Measurements from ENCODE around the gene LPAR3. TPM values are rescaled to one million over a fixed set of nuclear protein-coding genes. Genes with fewer than 3 reads are reported as not detected.

The LPAR3 gene
- total RNA-seq, 2 experiments from 2014 or later, result 0.74 to 0.94 TPM

DNA sequence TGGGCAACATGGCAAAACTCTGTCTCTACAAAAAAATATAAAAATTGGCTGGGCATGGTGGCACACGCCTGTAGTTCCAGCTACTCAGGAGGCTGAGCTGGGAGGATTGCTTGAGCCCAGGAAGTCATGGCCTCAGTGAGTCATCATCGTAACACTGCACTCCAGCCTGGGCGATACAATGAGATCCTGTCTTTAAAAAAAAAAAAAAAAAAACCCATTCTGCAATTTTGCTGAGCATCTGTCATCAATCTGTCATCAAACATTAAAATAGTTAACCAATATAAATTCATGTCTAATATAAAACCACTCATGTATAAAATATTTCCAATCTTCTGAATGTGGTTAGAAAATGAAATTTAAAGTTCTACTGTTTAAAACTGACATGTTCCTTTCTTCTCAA is 56.9 kb downstream of the LPAR3 start:
- Mint-ChIP-seq H3K27me3 (ENCODE audit: low read depth) (no peaks in the 10 kb centered on the region), H3K9me3 (ENCODE audit: insufficient read depth) (no peaks in the 10 kb centered on the region), H3K4me3 (no peak overlapping the region), H3K4me1 (ENCODE audit: low read depth) (peaks cover 1% of the 10 kb centered on the region), H3K27ac (no peak overlapping the region), H3K36me3 (ENCODE audit: low read depth) (no peaks in the 10 kb centered on the region)
- DNase-seq (no peak), ATAC-seq (no peak)
- ChIA-PET CTCF (no interaction called here), POLR2A (no interaction called here)

- CTCF ChIA-PET, result no interaction called here
- Mint-ChIP-seq H3K36me3 (ENCODE audit: low read depth) (no peaks in the 10 kb centered on the region), H3K27me3 (ENCODE audit: low read depth) (peaks cover 5% of the 10 kb centered on the region), H3K27ac (no peak overlapping the region), H3K4me1 (ENCODE audit: low read depth) (peaks cover under 1% of the 10 kb centered on the region), H3K4me3 (no peak overlapping the region), H3K9me3 (ENCODE audit: insufficient read depth) (no peaks in the 10 kb centered on the region)
- ATAC-seq, result no peak
- no peak for DNase-seq
- POLR2A ChIA-PET, result no interaction called here
Observed at GRCh38 chr1:84835169-84835568, 57.8 kb downstream of the LPAR3 start.

- DNase-seq (no peak), ATAC-seq (no peak)
- CTCF ChIA-PET, result interaction anchor here (1.0 kb wide), 1 partner anchor 12 kb away, joined by 3 read pairs; no protein-coding TSS in a partner anchor
- POLR2A ChIA-PET, result no interaction called here
- Mint-ChIP-seq H3K4me1 (ENCODE audit: low read depth) (no peaks in the 10 kb centered on the region), H3K27ac (no peak overlapping the region), H3K36me3 (ENCODE audit: low read depth) (peaks cover under 1% of the 10 kb centered on the region), H3K27me3 (ENCODE audit: low read depth) (peaks cover 7% of the 10 kb centered on the region), H3K4me3 (no peak overlapping the region), H3K9me3 (ENCODE audit: insufficient read depth) (no peaks in the 10 kb centered on the region)
Observed at GRCh38 chr1:84834419-84835064, 58.5 kb downstream of the LPAR3 start.

DNA sequence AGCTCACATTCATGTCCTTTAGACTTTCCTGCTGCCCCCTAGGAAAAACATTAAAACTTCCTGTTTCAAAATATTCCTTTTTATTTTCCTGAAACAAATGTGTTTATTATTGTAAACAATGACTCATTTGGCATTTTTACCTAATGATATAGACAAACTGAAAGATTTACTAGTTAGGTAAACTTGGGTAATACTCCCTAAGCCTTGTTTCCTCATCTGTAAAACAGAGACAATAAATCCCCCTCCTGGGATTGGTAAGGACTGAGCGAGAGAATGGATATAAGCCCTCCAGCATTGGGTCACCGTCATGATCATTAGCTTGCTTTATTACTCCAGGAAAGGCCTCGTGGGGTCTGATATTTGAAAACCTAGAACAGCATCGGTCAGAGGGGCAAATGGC is 59.8 kb downstream of the LPAR3 start:
- Mint-ChIP-seq H3K27ac (no peak overlapping the region), H3K9me3 (ENCODE audit: insufficient read depth) (no peaks in the 10 kb centered on the region), H3K27me3 (ENCODE audit: low read depth) (peaks cover 9% of the 10 kb centered on the region), H3K36me3 (ENCODE audit: low read depth) (peaks cover 2% of the 10 kb centered on the region), H3K4me1 (ENCODE audit: low read depth) (no peaks in the 10 kb centered on the region), H3K4me3 (no peak overlapping the region)
- DNase-seq (no peak), ATAC-seq (no peak)
- POLR2A ChIA-PET, result no interaction called here
- CTCF ChIA-PET, result interaction anchor here (1.0 to 1.7 kb wide), 2 partner anchors 13 to 23 kb away, joined by 3 to 4 read pairs; no protein-coding TSS in a partner anchor

DNA sequence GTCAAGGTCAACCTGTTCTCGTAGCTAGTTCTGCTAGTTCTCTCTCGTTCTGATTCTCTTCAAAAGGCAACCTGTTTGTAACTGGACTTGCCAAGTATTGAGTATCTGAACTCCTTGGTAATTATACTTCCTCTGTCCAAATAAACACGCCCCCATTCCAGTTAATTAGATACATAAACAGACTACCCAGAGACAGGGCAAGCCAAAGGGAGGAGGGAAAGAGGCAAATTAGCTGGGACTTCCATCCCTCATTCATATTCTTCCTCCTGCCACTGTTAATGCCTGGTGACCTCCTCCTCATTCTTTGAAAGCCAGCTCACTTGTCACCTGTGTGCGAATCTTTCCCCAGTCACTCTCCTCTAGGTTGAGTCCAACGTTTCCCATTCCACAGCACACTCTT is 62.9 kb downstream of the LPAR3 start:
- POLR2A ChIA-PET, result no interaction called here
- H3K36me3 Mint-ChIP-seq (ENCODE audit: low read depth), result peaks cover 2% of the 10 kb centered on the region
- no peaks in the 10 kb centered on the region for H3K9me3 Mint-ChIP-seq (ENCODE audit: insufficient read depth)
- CTCF ChIA-PET, result no interaction called here
- DNase-seq (no peak), ATAC-seq (no peak)
- peaks cover 11% of the 10 kb centered on the region for H3K27me3 Mint-ChIP-seq (ENCODE audit: low read depth)
- no peaks in the 10 kb centered on the region for H3K4me1 Mint-ChIP-seq (ENCODE audit: low read depth)
- no peak overlapping the region for H3K27ac Mint-ChIP-seq
- no peak overlapping the region for H3K4me3 Mint-ChIP-seq

- H3K4me3 Mint-ChIP-seq, result no peak overlapping the region
- H3K27ac Mint-ChIP-seq, result no peak overlapping the region
- CTCF ChIA-PET, result no interaction called here
- H3K4me1 Mint-ChIP-seq (ENCODE audit: low read depth), result no peaks in the 10 kb centered on the region
- H3K27me3 Mint-ChIP-seq (ENCODE audit: low read depth), result peaks cover 11% of the 10 kb centered on the region
- no peak for DNase-seq
- H3K36me3 Mint-ChIP-seq (ENCODE audit: low read depth), result peaks cover 2% of the 10 kb centered on the region
- no peaks in the 10 kb centered on the region for H3K9me3 Mint-ChIP-seq (ENCODE audit: insufficient read depth)
- ATAC-seq, result no peak
- POLR2A ChIA-PET, result no interaction called here
Observed at GRCh38 chr1:84827976-84828375, 65.0 kb downstream of the LPAR3 start.

DNA sequence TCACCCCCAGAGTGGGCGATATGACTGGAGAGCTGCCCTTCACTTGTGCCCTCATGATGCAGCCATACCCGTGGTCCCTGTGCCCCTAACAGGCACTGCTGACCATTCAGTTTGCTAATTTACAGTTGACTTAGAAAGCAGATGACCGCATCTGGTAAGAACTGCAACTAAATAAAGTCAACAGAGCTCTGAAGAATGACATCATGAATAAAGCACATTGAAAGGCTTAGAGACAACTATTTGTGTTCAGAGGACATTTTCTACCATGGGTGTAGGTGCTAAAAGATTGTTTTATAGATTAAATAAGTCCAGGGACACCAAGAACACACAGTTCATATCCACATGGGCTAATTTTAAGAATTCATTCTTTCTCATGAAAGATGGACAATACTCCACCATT is 65.5 kb downstream of the LPAR3 start:
- Mint-ChIP-seq H3K9me3 (ENCODE audit: insufficient read depth) (no peaks in the 10 kb centered on the region), H3K4me1 (ENCODE audit: low read depth) (no peaks in the 10 kb centered on the region), H3K36me3 (ENCODE audit: low read depth) (peaks cover 2% of the 10 kb centered on the region), H3K4me3 (no peak overlapping the region), H3K27ac (no peak overlapping the region), H3K27me3 (ENCODE audit: low read depth) (peaks cover 11% of the 10 kb centered on the region)
- DNase-seq (no peak), ATAC-seq (no peak)
- ChIA-PET POLR2A (no interaction called here), CTCF (no interaction called here)

DNA sequence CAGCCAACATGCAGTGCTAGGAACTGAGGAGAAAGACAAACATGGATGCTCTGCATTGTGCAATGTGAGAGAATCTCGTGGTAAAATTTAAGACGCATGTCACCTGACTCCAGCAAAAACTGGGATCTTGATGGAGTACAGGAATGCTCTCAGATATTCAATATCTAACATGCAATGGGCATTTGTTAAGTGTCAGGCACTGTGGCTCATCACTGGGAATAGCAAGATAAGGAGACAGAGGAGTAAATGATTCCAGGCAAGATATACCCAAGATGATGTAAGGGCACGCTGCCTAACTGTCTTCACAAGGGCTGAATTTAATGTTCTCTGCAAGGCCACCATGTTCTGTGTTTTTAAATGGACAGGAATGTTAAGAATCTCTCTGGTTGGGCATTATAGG is 67.8 kb downstream of the LPAR3 start:
- CTCF ChIA-PET, result interaction anchor here (1.0 kb wide), 1 partner anchor 42 kb away, joined by 3 read pairs; no protein-coding TSS in a partner anchor
- no peak for DNase-seq

GRCh38 chr1:84823991-84824390 is 69.0 kb downstream of the LPAR3 start:
- H3K4me3 Mint-ChIP-seq, result no peak overlapping the region
- no peak overlapping the region for H3K27ac Mint-ChIP-seq
- peaks cover 4% of the 10 kb centered on the region for H3K27me3 Mint-ChIP-seq (ENCODE audit: low read depth)
- ChIA-PET POLR2A (no interaction called here), CTCF (interaction anchor here (1.0 kb wide), 1 partner anchor 41 kb away, joined by 3 read pairs; no protein-coding TSS in a partner anchor)
- DNase-seq (no peak), ATAC-seq (no peak)
- no peaks in the 10 kb centered on the region for H3K36me3 Mint-ChIP-seq (ENCODE audit: low read depth)
- no peaks in the 10 kb centered on the region for H3K4me1 Mint-ChIP-seq (ENCODE audit: low read depth)
- H3K9me3 Mint-ChIP-seq (ENCODE audit: insufficient read depth), result no peaks in the 10 kb centered on the region

More for the DNA sequence above, 67.8 kb downstream of the LPAR3 start:
- H3K27me3 Mint-ChIP-seq (ENCODE audit: low read depth), result peaks cover 9% of the 10 kb centered on the region
- H3K27ac Mint-ChIP-seq, result no peak overlapping the region
- H3K4me1 Mint-ChIP-seq (ENCODE audit: low read depth), result no peaks in the 10 kb centered on the region
- H3K4me3 Mint-ChIP-seq, result no peak overlapping the region
- peaks cover 2% of the 10 kb centered on the region for H3K36me3 Mint-ChIP-seq (ENCODE audit: low read depth)
- POLR2A ChIA-PET, result no interaction called here
- H3K9me3 Mint-ChIP-seq (ENCODE audit: insufficient read depth), result no peaks in the 10 kb centered on the region
- no peak for ATAC-seq

GRCh38 chr1:84823511-84823910 is 69.5 kb downstream of the LPAR3 start:
- CTCF ChIA-PET, result no interaction called here
- ATAC-seq, result no peak
- Mint-ChIP-seq H3K4me1 (ENCODE audit: low read depth) (peaks cover 3% of the 10 kb centered on the region), H3K9me3 (ENCODE audit: insufficient read depth) (no peaks in the 10 kb centered on the region), H3K36me3 (ENCODE audit: low read depth) (no peaks in the 10 kb centered on the region), H3K4me3 (no peak overlapping the region), H3K27ac (no peak overlapping the region), H3K27me3 (ENCODE audit: low read depth) (peaks cover 4% of the 10 kb centered on the region)
- POLR2A ChIA-PET, result no interaction called here
- no peak for DNase-seq

GRCh38 chr1:84810343-84810742 is 82.7 kb downstream of the LPAR3 start:
- ChIA-PET CTCF (interaction anchor here (2.0 kb wide), 1 partner anchor 28 kb away, joined by 8 read pairs; no protein-coding TSS in a partner anchor), POLR2A (no interaction called here)
- peaks cover 16% of the 10 kb centered on the region for H3K27me3 Mint-ChIP-seq (ENCODE audit: low read depth)
- H3K36me3 Mint-ChIP-seq (ENCODE audit: low read depth), result no peaks in the 10 kb centered on the region
- no peak for ATAC-seq
- no peak overlapping the region for H3K27ac Mint-ChIP-seq
- H3K4me3 Mint-ChIP-seq, result no peak overlapping the region
- no peaks in the 10 kb centered on the region for H3K9me3 Mint-ChIP-seq (ENCODE audit: insufficient read depth)
- H3K4me1 Mint-ChIP-seq (ENCODE audit: low read depth), result no peaks in the 10 kb centered on the region
- DNase-seq, result no peak

GRCh38 chr1:84809023-84809422 is 84.0 kb downstream of the LPAR3 start:
- no peak overlapping the region for H3K27ac Mint-ChIP-seq
- ChIA-PET POLR2A (no interaction called here), CTCF (no interaction called here)
- ATAC-seq, result no peak
- no peaks in the 10 kb centered on the region for H3K4me1 Mint-ChIP-seq (ENCODE audit: low read depth)
- H3K4me3 Mint-ChIP-seq, result no peak overlapping the region
- no peak for DNase-seq
- peaks cover 16% of the 10 kb centered on the region for H3K27me3 Mint-ChIP-seq (ENCODE audit: low read depth)
- H3K36me3 Mint-ChIP-seq (ENCODE audit: low read depth), result no peaks in the 10 kb centered on the region
- no peaks in the 10 kb centered on the region for H3K9me3 Mint-ChIP-seq (ENCODE audit: insufficient read depth)

DNA sequence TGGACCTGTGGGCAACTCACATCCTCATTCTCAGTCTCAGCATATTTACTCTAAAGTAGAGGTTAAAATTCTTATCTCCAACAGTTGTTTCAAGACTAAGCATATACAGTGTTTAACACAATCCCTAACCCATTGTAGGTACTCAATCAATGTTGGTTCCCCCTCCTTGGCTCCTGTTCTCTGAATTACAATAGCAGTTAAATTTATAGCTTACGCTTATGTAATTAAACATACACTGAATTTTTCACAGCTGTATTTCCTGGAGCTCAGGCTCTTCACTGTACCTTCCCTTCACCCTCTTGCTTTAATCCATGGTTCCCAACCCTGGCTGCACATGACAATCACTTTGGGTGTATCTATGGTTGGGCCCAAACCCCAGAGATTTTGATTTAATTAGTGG is 89.4 kb downstream of the LPAR3 start:
- no peak for DNase-seq
- Mint-ChIP-seq H3K9me3 (ENCODE audit: insufficient read depth) (no peaks in the 10 kb centered on the region), H3K36me3 (ENCODE audit: low read depth) (no peaks in the 10 kb centered on the region), H3K27me3 (ENCODE audit: low read depth) (peaks cover 5% of the 10 kb centered on the region), H3K27ac (no peak overlapping the region), H3K4me3 (no peak overlapping the region), H3K4me1 (ENCODE audit: low read depth) (no peaks in the 10 kb centered on the region)
- POLR2A ChIA-PET, result no interaction called here
- CTCF ChIA-PET, result interaction anchor here (3.2 kb wide), 1 partner anchor 21 kb away, joined by 15 read pairs; no protein-coding TSS in a partner anchor
- no peak for ATAC-seq

Measured in activated CD8-positive, alpha-beta T cell treated with anti-CD3 and anti-CD28 coated beads, Interleukin-2, amount 10 ng/mL, durations not matched to agents 7 days and 5 days (primary cell).